DOHH2 (cell line): ENCODE results near the gene PPP4R1.

ENCODE experiments used
- H3F3A ChIP-seq: fragments of 200-600 bp; sonication (generic), shearing (Covaris generic); 2 replicates; pipeline ENCODE4 v1.6.0; 2016; ENCODE audit warnings: antibody characterized with exemption, mild to moderate bottlenecking; ENCODE audit not compliant: control insufficient read depth, insufficient read depth
- H3K27ac ChIP-seq: fragments of 200-600 bp; sonication (generic); 2 replicates; pipeline ENCODE4 v1.5.1; 2014; ENCODE audit warnings: low read depth, mild to moderate bottlenecking, low read length, moderate library complexity
- H3K27me3 ChIP-seq: fragments of 200-600 bp; sonication (generic); 2 replicates; pipeline ENCODE4 v1.6.1; 2014; ENCODE audit warnings: mild to moderate bottlenecking, low read length, mixed read lengths; ENCODE audit not compliant: control insufficient read depth
- H3K36me3 ChIP-seq: fragments of 200-600 bp; sonication (generic); 2 replicates; pipeline ENCODE4 v1.6.1; 2014; ENCODE audit warnings: mild to moderate bottlenecking, low read length, moderate library complexity, mixed read lengths; ENCODE audit not compliant: control insufficient read depth
- H3K4me1 ChIP-seq: fragments of 200-600 bp; sonication (generic); 2 replicates; pipeline ENCODE4 v1.6.1; 2014; ENCODE audit warnings: mild to moderate bottlenecking, low read length, mixed read lengths; ENCODE audit not compliant: control insufficient read depth
- H3K4me2 ChIP-seq: fragments of 200-600 bp; sonication (generic); 2 replicates; pipeline ENCODE4 v1.6.0; 2014; ENCODE audit warnings: mild to moderate bottlenecking, low read length, moderate library complexity
- H3K4me3 ChIP-seq: fragments of 200-600 bp; sonication (generic); 2 replicates; pipeline ENCODE4 v1.5.1; 2014; ENCODE audit warnings: mild to moderate bottlenecking, low read length, mixed read lengths
- H3K79me2 ChIP-seq: fragments of 200-600 bp; sonication (generic); 2 replicates; pipeline ENCODE4 v1.6.1; 2014; ENCODE audit warnings: mild to moderate bottlenecking, low read length, mixed read lengths; ENCODE audit not compliant: control insufficient read depth
- H3K9me2 ChIP-seq: fragments of 200-600 bp; sonication (generic); replicated peaks from 2 replicates; pipeline ENCODE4 v1.6.1; 2014; ENCODE audit warnings: mild to moderate bottlenecking, low read length, mixed read lengths; ENCODE audit not compliant: control insufficient read depth
- H3K9me3 ChIP-seq: fragments of 200-600 bp; sonication (generic); 2 replicates; pipeline ENCODE4 v1.6.1; 2014; ENCODE audit warnings: antibody characterized with exemption, low read length, mixed read lengths; ENCODE audit not compliant: control insufficient read depth, insufficient read depth
- H4K20me1 ChIP-seq: fragments of 200-600 bp; sonication (generic); 2 replicates; pipeline ENCODE4 v1.6.0; 2014; ENCODE audit warnings: low read depth, mild to moderate bottlenecking, antibody characterized with exemption, low read length, moderate library complexity; ENCODE audit not compliant: control insufficient read depth, insufficient read depth
- CTCF ChIP-seq: fragments of 200-600 bp; sonication (generic); IDR thresholded peaks from one replicate; pipeline ENCODE4 v1.5.1; 2014; ENCODE audit warnings: antibody characterized with exemption, mild to moderate bottlenecking, low read depth, low read length; ENCODE audit not compliant: poor library complexity, severe bottlenecking
- EZH2phosphoT487 ChIP-seq: fragments of 200-600 bp; sonication (generic); IDR thresholded peaks from 2 replicates; pipeline ENCODE4 v1.6.1; 2017; ENCODE audit warnings: borderline replicate concordance, mild to moderate bottlenecking, antibody characterized with exemption, low read length, moderate library complexity, mixed read lengths

The PPP4R1 gene

GRCh38 chr18:9599328-9599727 is 15.0 kb downstream of the PPP4R1 start:
- H3K4me1 ChIP-seq, result no peaks in the 10 kb centered on the region
- H4K20me1 ChIP-seq, result no peaks in the 10 kb centered on the region
- no peak overlapping the region for H3K4me2 ChIP-seq
- H3F3A ChIP-seq, result no peaks in the 10 kb centered on the region
- no peaks in the 10 kb centered on the region for H3K9me2 ChIP-seq
- H3K27ac ChIP-seq, result no peak overlapping the region
- peaks cover 11% of the 10 kb centered on the region for H3K36me3 ChIP-seq
- peaks cover 20% of the 10 kb centered on the region for H3K9me3 ChIP-seq
- TF ChIP-seq EZH2phosphoT487 (no peak), CTCF (no peak)
- no peak overlapping the region for H3K4me3 ChIP-seq
- peaks cover 88% of the 10 kb centered on the region for H3K79me2 ChIP-seq
- H3K27me3 ChIP-seq, result no peaks in the 10 kb centered on the region

GRCh38 chr18:9597609-9598008 is 16.8 kb downstream of the PPP4R1 start:
- H3K4me2 ChIP-seq, result no peak overlapping the region
- H4K20me1 ChIP-seq, result no peaks in the 10 kb centered on the region
- TF ChIP-seq CTCF (no peak), EZH2phosphoT487 (no peak)
- peaks cover 74% of the 10 kb centered on the region for H3K79me2 ChIP-seq
- no peaks in the 10 kb centered on the region for H3K27me3 ChIP-seq
- no peaks in the 10 kb centered on the region for H3K4me1 ChIP-seq
- no peaks in the 10 kb centered on the region for H3F3A ChIP-seq
- H3K9me3 ChIP-seq, result peaks cover 17% of the 10 kb centered on the region
- H3K36me3 ChIP-seq, result peaks cover 17% of the 10 kb centered on the region
- no peak overlapping the region for H3K27ac ChIP-seq
- H3K9me2 ChIP-seq, result no peaks in the 10 kb centered on the region
- no peak overlapping the region for H3K4me3 ChIP-seq

- H4K20me1 ChIP-seq, result no peaks in the 10 kb centered on the region
- H3K36me3 ChIP-seq, result peaks cover 22% of the 10 kb centered on the region
- H3K4me1 ChIP-seq, result no peaks in the 10 kb centered on the region
- H3K9me3 ChIP-seq, result peaks cover 17% of the 10 kb centered on the region
- no peak overlapping the region for H3K27ac ChIP-seq
- TF ChIP-seq CTCF, result no peak
- TF ChIP-seq EZH2phosphoT487, result no peak
- no peaks in the 10 kb centered on the region for H3K9me2 ChIP-seq
- H3K4me3 ChIP-seq, result no peak overlapping the region
- H3K4me2 ChIP-seq, result no peak overlapping the region
- no peaks in the 10 kb centered on the region for H3F3A ChIP-seq
- peaks cover 71% of the 10 kb centered on the region for H3K79me2 ChIP-seq
- no peaks in the 10 kb centered on the region for H3K27me3 ChIP-seq
These were observed 17.4 kb downstream of the PPP4R1 start for GRCh38 chr18:9596843-9597526.
